NT2/D1 (cell line): Measurements from ENCODE around the gene RBSN.
A peak's percentile ranks its signal among the peaks of the same experiment; 100 is the strongest.

Experiments used
- DNase-seq: peaks from one replicate; pipeline ENCODE4 v3.0.0-alpha.2; 2011; ENCODE audit warnings: low read depth, low spot score
- H3K27me3 ChIP-seq: 2 replicates; pipeline ENCODE4 v1.6.0; 2011; ENCODE audit warnings: mild to moderate bottlenecking; ENCODE audit not compliant: insufficient read length, insufficient read depth
- H3K36me3 ChIP-seq: 2 replicates; pipeline ENCODE4 v1.6.1; 2011; ENCODE audit warnings: mild to moderate bottlenecking, low read length, mixed read lengths; ENCODE audit not compliant: insufficient read depth, insufficient read length
- H3K4me1 ChIP-seq: 2 replicates; pipeline ENCODE4 v1.5.1; 2011; ENCODE audit not compliant: insufficient read depth, insufficient read length
- H3K4me3 ChIP-seq: 2 replicates; pipeline ENCODE4 v1.5.1; 2011; ENCODE audit warnings: low read depth; ENCODE audit not compliant: insufficient read length
- H3K9ac ChIP-seq: 2 replicates; pipeline ENCODE4 v1.6.0; 2011; ENCODE audit warnings: low read depth; ENCODE audit not compliant: insufficient read length
- H3K9me3 ChIP-seq: 2 replicates; pipeline ENCODE4 v1.5.1; 2011; ENCODE audit warnings: mild to moderate bottlenecking, low read length; ENCODE audit not compliant: insufficient read depth
- SUZ12 ChIP-seq: IDR thresholded peaks from 2 replicates; pipeline ENCODE4 v1.6.1; 2011; ENCODE audit not compliant: insufficient read length, insufficient read depth; ENCODE audit errors: extremely low read depth
- YY1 ChIP-seq: IDR thresholded peaks from 2 replicates; pipeline ENCODE4 v1.6.1; 2011; ENCODE audit not compliant: insufficient read length, insufficient read depth
- ZNF274 ChIP-seq: IDR thresholded peaks from 2 replicates; pipeline ENCODE4 v1.6.1; 2011; ENCODE audit warnings: mild to moderate bottlenecking, low read depth, low read length

The RBSN gene

DNA sequence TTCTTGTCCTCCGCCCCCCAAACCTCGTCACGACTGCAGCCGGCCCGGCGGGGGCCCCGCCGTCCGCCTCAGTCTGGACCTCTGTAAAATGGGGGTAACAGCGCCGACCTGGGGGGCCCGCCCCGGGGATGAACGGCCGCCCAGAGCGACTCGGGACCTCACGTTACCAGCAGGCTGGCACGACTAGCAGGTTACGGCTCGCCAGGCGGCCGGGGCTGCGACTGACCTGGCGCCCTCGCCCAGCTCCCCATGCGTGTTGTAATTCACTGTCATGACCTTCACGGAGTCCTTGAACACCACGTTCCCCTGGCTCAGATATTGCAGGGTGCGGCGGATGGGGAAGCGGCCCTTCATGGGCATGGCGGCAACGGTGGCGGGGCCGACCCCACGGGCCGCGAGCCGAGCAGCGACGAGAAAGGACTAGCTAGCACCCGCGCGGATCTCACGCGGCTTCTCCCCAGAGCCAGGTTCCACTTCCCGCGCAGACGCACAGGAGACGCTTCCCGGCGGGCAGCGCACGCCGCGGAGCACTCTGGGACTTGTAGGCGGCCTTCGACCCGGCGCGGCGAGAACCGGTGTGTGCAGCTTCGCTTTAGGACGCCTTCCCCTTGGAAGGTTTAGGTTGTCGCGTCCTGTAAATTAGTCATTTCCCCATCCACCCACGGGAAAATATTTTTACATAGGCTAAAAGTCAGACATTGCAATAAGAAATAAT lies 34.0 kb downstream of the RBSN start, which contains the start of gene MRPS25:
Gene MRPS25 (minus strand): TSS at position 481 of the 715 bp plus-strand sequence. CDS start 121 bp downstream, at position 360.
- peak; percentile 80 for DNase-seq
- peak within 1 kb of the TSS; percentile 99 for H3K4me3 ChIP-seq
- peaks cover 7% of the 10 kb centered on the region for H3K27me3 ChIP-seq
- peak within 1 kb of the TSS; percentile 98 for H3K9ac ChIP-seq
- no peak for TF ChIP-seq SUZ12
- no peak for TF ChIP-seq YY1
- TF ChIP-seq ZNF274: no peak
- peaks cover 19% of the 10 kb centered on the region for H3K36me3 ChIP-seq
- H3K4me1 ChIP-seq: peaks cover 5% of the 10 kb centered on the region
- H3K9me3 ChIP-seq: peaks cover 8% of the 10 kb centered on the region; the same call in 1 of the 2 replicates

DNA sequence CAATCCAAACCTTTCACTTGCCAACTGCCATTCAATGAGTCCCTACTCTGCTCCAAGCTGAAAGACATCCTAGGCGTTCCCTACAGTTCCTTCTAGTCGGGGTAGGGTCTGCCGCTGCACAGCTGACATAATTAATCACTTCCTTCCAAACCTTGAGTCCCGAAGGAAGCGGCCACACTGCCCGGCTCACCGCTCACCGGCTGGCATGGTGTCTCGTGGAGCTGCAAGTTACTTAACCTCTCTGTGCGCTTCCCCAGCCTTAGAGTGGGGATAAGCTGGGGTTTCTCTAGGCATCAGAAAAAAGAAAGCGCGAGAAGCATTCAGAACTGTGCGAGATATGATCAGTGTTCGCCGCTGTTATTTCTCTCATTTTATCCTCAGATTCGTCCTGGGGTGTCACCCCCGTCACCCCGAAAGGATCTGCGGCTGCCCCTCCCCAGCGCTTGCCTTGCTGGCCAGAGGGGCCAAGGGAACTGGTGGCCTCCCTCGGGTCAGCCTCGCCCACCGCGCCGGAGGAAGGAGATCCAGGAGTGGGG lies 34.6 kb downstream of the RBSN start:
- H3K9me3 ChIP-seq: peaks cover 8% of the 10 kb centered on the region; the same call in 1 of the 2 replicates
- H3K9ac ChIP-seq: peak overlapping the region; percentile 98
- peaks cover 5% of the 10 kb centered on the region for H3K4me1 ChIP-seq
- TF ChIP-seq YY1 (no peak), ZNF274 (no peak), SUZ12 (no peak)
- peaks cover 7% of the 10 kb centered on the region for H3K27me3 ChIP-seq
- no peak for DNase-seq
- H3K36me3 ChIP-seq: peaks cover 25% of the 10 kb centered on the region
- peak overlapping the region; percentile 99 for H3K4me3 ChIP-seq

GRCh38 chr3:15063656-15064286 lies 35.2 kb downstream of the RBSN start:
- TF ChIP-seq SUZ12: no peak
- TF ChIP-seq ZNF274: no peak
- no peak for TF ChIP-seq YY1
- H3K36me3 ChIP-seq: peaks cover 31% of the 10 kb centered on the region
- H3K9ac ChIP-seq: peak overlapping the region; percentile 98
- peaks cover 8% of the 10 kb centered on the region; the same call in 1 of the 2 replicates for H3K9me3 ChIP-seq
- DNase-seq: no peak
- H3K4me1 ChIP-seq: peaks cover 5% of the 10 kb centered on the region
- H3K4me3 ChIP-seq: peak overlapping the region; percentile 99
- H3K27me3 ChIP-seq: peaks cover 7% of the 10 kb centered on the region

DNA sequence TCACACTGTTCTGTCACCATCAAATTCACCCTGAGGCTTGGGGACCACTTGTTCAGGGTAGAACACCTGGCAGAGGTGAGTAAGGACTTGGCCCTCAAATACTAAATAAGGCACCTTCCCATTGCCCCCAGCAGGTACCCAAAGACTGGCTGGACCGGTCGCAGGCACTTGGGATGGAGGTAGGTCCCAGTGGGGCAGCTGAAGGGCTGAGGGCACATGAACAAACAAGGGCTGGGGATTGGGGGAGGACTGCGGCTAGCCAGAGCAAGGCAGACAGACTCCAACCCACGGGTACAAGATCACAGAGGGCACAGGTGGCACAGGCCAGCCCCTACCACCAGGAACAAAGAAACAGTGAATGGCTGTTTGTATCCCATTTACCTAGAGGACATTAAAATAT lies 35.7 kb downstream of the RBSN start:
- peaks cover 5% of the 10 kb centered on the region for H3K4me1 ChIP-seq
- H3K36me3 ChIP-seq: peaks cover 37% of the 10 kb centered on the region
- peaks cover 8% of the 10 kb centered on the region; the same call in 1 of the 2 replicates for H3K9me3 ChIP-seq
- H3K9ac ChIP-seq: no peak overlapping the region
- H3K4me3 ChIP-seq: no peak overlapping the region
- no peak for TF ChIP-seq SUZ12
- no peak for TF ChIP-seq YY1
- TF ChIP-seq ZNF274: no peak
- peaks cover 7% of the 10 kb centered on the region for H3K27me3 ChIP-seq
- DNase-seq: no peak

DNA sequence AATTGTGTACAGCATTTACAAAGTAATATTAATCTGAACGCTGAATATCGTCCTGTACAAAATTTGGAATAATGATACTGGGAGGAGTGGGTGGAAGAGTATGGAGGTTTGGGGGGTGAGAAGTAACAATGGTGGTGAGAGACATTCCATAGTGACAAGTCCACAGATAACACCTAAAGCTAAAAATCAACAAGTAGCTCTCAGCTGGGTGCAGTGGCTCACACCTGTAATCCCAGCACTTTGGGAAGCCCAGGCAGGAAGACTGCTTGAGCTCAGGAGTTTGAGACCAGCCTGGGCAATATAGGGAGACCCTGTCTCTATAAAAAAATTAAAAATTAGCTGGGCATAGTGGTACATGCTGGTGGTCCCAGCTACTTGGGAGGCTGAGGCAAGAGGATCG lies 38.9 kb downstream of the RBSN start:
- DNase-seq: no peak
- H3K4me3 ChIP-seq: no peak overlapping the region
- H3K9ac ChIP-seq: no peak overlapping the region
- no peak for TF ChIP-seq SUZ12
- TF ChIP-seq YY1: no peak
- no peak for TF ChIP-seq ZNF274
- H3K36me3 ChIP-seq: peaks cover 59% of the 10 kb centered on the region
- H3K9me3 ChIP-seq: peaks cover 8% of the 10 kb centered on the region; the same call in 1 of the 2 replicates
- H3K27me3 ChIP-seq: no peaks in the 10 kb centered on the region
- peaks cover 7% of the 10 kb centered on the region for H3K4me1 ChIP-seq

DNA sequence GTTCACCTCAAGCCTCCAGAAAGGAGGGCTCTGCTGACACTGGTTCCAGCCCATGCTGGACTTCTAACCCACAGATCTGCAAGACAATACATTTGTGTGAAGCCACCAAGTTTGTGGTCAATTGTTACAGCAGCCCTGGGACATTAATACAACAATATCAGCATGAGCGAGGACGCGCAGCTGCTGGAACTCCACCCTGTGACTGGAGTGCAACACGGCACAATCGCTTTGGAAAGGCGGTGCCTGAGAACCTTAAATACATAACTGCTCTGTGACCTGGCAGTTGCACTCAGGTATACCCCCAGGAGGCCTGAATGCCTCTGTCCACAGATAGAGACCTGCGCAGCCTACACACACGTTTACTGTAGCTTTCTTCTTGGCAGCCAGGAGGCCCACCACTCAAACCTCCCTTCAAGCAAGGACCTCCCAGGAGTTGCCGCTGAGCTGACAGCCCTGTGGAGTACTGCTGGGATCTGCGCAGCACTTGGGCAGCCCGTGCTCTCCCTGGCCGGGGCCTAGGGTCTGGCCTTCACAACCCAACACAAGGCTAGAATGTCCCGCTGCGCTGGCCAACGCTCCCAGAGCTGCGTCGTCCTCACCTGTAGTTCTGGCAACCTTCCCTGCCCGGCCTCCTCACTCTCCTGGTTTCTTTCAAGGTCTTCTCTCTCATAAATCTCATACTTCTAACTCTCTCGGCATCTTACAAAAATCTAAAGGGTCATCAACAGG lies 42.1 kb downstream of the RBSN start:
- Histone ChIP-seq H3K9me3 (no peaks in the 10 kb centered on the region), H3K36me3 (peaks cover 63% of the 10 kb centered on the region), H3K4me3 (no peak overlapping the region), H3K27me3 (no peaks in the 10 kb centered on the region), H3K4me1 (peaks cover 8% of the 10 kb centered on the region), H3K9ac (no peak overlapping the region)
- TF ChIP-seq SUZ12 (no peak), YY1 (no peak), ZNF274 (no peak)
- no peak for DNase-seq
